NCI-H1048 (cell line): ENCODE measurements around the gene NUP98.
A peak's percentile ranks its signal among the peaks of the same experiment; 100 is the strongest.
"Not testable (repeated sequence)": the region's sequence is repeated elsewhere in the genome, so short reads cannot be mapped to it uniquely, and the experiment has no call there.

Source experiments
- DNase-seq: peaks from one replicate; lab custom pipeline; 2025; lab: John Stamatoyannopoulos, UW

NUP98 gene

DNA sequence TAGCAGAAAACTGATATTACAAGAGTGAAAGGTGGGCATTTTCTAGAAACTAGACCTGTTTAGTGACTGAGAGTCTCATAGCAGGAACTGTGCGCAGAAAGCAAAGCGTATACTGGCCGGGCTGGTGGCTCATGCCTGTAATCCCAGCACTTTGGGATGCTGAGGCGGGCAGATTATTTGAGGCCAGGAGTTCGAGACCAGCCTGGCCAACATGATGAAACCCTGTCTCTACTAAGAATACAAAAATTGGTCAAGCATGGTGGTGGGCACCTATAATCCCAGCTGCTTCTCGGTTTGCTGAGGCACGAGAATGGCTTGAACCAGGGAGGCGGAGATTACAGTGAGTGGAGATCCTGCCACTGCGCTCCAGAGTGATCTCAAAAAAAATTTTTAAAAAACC lies 1.8 kb upstream of the NUP98 start:
- DNase-seq = no peak

- DNase-seq = no peak
Observed at GRCh38 chr11:3796801-3797328, 489 bp downstream of the NUP98 start.

GRCh38 chr11:3796346-3796745 lies 1.0 kb downstream of the NUP98 start:
- DNase-seq = no peak

GRCh38 chr11:3796002-3796311 lies 1.4 kb downstream of the NUP98 start:
- no peak for DNase-seq

DNA sequence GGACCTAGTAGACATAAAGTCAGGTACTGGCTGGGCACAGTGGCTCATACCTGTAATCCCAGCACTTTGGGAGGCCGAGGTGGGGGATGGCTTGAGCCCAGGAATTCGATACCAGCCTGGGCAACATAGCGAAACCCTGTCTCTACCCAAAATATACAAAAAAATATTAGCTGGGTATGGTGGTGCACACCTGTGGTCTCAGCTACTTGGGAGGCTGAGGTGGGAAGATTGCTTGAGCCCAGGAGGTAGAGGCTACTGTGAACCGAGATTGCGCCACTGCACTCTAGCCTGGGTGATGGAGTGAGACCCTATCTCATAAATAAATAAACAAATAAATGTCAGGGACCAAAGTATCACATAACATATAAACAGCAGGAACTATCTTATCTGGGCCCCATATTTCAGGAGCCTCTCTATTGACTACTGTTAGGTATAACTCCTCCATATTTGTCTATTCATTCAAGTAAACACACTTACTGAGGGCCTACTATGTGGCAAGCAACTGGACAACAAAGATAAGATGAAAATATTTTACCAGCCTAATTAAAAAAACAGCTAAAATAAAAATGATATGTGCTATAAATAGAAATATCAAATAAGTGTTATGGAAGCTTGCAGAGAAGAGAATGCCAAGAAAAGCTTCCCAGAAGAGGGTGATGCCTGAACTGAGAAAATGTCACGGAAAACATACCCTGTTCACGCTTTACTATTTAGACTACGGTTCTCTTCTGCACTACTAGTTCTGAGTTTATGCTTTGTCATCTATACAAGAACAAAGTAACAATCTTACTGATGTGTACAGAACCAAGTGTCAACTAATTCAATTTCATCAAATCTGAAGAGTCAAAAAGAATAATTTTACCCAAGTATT lies 2.0 kb downstream of the NUP98 start:
- no peak for DNase-seq

DNA sequence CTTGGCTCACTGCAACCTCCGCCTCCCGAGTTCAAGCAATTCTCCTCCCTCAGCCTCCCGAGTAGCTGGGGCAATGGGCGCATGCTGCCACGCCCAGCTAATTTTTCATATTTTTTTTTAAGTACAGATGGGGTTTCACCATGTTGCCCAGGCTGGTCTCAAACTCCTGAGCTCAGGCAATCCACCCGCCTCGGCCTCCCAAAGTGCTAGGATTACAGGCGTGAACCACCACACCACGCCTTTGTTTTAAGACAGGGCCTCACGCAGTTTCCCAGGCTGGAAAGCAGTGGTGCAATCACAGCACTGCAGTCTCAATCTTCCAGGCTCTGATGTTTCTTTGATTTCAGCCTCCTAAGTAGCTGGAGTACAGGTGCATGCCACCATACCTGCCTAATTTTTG lies 3.0 kb downstream of the NUP98 start:
- not testable (repeated sequence) for DNase-seq

GRCh38 chr11:3786781-3787428 lies 10.4 kb downstream of the NUP98 start:
- no peak for DNase-seq

GRCh38 chr11:3783611-3784010 lies 13.7 kb downstream of the NUP98 start:
- no peak for DNase-seq

- no peak for DNase-seq
Observed at GRCh38 chr11:3782963-3783362, 14.4 kb downstream of the NUP98 start.

DNA sequence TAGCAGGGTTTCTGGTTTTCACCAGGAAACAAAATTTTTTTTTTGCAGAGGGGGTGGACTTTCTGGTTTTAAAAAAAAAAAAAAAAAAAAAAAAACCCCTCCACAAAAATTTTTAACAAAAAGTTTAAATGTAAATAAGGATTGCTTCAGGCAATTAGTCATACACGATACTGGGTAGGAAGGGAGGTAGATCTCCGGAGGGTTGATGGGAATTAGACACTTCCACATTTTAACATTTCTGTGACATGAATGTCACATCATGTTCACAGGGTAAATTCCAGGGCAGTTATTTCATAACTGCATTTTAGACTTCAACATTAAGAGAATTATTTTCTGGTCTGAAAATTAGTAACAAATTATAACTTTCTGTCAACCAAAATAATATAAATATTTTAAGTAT lies 15.9 kb downstream of the NUP98 start:
- DNase-seq = no peak

DNA sequence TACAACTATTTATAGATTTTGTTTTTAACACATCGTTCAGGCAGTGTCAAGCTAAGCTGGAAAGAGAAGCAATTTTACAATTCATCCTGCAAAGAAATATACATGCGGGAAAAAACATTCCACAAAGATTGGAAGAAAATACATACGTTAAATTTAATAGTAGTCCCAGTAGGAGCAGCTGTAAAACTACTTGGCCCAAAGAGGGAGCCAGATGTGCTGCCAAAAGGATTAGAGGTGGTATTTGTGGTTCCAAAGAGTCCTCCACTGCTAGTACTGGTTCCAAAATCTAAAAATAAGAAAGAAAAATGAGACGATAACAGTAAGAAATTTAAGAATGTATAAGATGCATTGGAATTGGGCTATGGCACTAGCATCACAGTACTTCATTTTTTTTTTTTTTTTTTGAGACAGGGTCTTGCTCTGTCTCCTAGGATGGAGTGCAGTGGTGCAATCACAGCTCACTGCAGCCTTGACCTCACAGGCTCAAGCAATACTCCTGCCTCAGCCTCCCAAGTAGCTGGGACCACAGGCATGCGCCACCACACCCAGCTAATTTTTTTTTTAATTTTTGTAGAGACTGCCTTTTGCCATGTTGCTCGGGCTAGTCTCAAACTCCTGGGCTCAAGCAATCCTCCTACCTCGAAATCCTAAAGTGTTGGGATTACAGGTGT lies 21.5 kb downstream of the NUP98 start:
- no peak for DNase-seq

DNA sequence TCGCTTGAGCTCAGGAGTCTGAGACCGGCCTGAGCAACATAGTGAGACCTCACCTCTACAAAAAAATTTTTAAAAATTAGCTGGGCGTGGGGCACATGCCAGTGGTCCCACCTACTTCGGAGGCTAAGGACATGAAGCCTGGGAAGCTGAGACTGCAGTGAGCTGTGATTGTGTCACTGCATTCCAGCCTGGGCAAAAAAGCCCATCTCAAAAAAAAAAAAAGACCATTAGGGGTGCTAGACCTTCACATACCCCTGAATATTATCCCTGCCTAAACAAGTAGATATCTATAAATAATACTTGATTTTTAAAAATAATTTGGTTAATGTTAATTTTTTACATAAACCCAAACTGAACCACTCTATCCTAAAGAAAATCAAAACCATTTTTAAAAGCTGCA lies 24.2 kb downstream of the NUP98 start:
- no peak for DNase-seq

DNA sequence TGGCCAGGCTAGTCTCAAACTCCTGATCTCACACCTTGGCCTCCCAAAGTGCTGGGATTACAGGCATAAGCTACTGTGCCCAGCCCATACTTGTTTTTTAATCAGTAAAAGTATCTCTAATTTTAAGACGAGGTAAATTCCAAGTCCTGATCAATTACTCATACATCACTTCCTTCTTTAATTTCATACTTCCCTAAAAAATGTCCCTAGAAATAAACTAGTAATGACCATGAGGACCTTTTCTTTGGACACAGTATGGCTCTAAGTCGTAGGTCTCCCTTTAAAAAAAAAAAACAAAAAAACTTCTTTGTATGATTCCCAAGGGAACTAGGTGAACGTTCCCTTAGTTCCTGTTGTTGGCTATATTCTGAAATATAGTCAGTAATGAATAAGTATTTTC lies 29.8 kb downstream of the NUP98 start:
- no peak for DNase-seq

GRCh38 chr11:3766836-3767235 lies 30.5 kb downstream of the NUP98 start:
- not testable (repeated sequence) for DNase-seq

DNA sequence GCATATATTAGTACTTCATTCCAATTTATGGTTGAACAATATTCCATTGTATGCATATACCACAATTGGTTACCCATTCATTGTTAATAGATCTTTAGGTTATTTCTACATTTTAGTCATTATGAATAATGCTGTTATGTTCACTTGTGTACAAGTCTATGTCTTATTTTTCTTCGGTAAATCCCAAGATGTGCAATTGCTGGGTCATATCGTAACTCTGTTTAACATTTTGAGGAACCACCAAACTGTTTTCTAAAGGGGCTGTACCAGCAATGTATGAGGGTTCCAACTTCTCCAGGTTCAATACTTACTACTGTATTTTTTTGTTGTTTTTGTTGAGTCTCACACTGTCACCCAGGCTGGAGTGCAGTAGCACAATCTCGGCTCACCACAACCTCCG lies 33.1 kb downstream of the NUP98 start:
- DNase-seq = no peak

DNA sequence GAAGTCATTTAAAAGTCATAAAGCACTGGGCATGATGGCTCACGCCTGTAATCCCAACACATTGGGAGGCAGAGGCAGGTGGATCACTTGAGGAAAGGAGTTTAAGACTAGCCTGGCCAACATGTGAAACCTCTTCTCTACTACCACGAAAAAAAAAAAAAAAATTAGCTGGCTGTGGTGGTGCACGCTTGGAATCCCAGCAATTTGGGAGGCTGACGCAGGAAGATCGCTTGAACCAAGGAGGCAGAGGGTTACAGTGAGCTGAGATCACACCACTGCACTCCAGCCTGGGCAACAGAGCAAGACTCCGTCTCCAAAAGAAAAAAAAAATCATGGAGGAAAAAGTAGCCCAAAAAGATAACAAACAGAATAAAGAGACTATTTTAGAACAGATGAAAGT lies 42.2 kb downstream of the NUP98 start:
- DNase-seq = no peak

DNA sequence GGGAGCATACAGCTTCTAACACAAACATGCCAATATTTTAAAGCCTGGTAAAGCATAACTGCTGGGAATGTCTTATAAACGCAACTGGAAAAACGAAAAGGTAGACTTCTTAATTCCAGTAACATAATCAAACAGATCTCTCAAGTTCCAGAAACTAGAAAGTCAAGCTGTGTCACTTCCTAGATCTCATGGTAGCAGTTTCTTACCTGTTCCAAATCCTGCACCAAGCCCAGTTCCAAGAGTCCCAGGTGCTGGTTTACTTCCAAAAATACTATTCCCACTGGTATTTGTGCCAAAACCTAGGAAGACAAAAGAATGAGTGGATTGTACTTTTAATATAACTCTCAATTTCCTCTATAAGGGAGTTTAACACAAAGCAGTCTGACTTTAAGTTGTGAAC lies 44.2 kb downstream of the NUP98 start:
- no peak for DNase-seq

GRCh38 chr11:3747704-3748103 lies 49.6 kb downstream of the NUP98 start:
- DNase-seq = no peak

DNA sequence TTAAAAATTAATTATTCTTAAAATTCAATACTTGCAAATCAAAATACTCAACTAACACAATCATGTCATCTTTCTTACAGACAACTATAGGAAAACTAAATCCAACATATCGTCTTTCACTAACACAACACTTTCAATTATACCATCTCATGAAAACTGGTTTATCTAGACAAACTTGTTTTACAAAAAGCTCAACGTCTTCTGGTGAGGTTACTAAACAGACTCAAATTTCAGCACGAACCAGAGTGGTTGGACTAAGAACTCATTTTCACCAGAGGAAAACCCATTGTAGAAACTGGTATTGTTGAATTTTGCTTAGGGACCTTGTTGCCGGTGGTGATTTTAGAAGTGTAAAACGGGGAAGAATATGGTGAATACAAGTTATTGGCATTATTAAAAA lies 52.2 kb downstream of the NUP98 start:
- peak; percentile 16 for DNase-seq

- no peak for DNase-seq
Observed at GRCh38 chr11:3738723-3739122, 58.6 kb downstream of the NUP98 start.

DNA sequence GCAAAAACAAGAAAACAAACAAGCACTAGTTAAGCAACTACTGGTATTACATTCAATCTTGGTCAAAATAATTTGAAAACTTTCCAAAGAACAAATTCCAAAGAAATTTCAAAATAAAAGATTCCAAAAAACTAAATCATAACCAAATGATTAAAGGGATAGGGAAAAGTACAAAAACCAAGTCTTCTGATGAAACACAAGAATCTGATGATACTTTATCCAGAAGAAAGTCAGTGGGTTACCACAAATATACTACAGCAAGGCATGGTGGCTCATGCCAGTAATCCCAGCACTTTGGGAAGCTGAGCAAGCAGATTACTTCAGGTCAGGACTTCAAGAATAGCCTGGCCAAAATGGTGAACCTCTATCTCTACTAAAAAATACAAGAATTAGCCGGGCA lies 59.1 kb downstream of the NUP98 start:
- DNase-seq = no peak

GRCh38 chr11:3737386-3737933 lies 59.9 kb downstream of the NUP98 start:
- no peak for DNase-seq

DNA sequence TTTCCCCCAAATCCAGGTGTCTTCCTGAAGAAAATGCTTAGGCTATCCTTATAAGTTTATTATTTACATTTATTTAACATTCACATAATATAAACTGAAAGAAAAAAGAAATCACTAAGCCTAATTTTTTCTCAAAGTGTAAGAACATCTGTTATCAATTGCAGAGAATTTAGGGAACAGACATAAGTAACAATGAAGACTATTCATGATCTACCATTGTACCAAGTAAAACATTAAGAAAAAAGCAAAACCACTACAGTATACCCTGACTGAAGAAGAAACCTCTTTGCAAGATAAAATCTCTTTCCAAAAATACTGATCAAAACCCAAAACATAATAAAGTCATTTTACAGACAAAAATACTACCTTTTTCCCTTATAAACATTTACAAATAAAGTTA lies 60.5 kb downstream of the NUP98 start:
- DNase-seq = no peak
